Neuron (in vitro differentiated cells): Measurements from ENCODE around the gene RILPL2.
"Not testable (repeated sequence)": the region's sequence is repeated elsewhere in the genome, so short reads cannot be mapped to it uniquely, and the experiment has no call there.

Experiments used
- H2AFZ ChIP-seq: one replicate; pipeline ENCODE4 v1.6.1; 2013; ENCODE audit warnings: low read depth, mild to moderate bottlenecking, inconsistent platforms, low read length, moderate library complexity
- H3K27me3 ChIP-seq: one replicate; pipeline ENCODE4 v1.6.1; 2013; ENCODE audit warnings: low read length; ENCODE audit not compliant: insufficient read depth
- H3K36me3 ChIP-seq: one replicate; pipeline ENCODE4 v1.6.1; 2013; ENCODE audit warnings: low read length; ENCODE audit not compliant: insufficient read depth
- H3K4me1 ChIP-seq: one replicate; pipeline ENCODE4 v1.6.1; 2013; ENCODE audit warnings: low read length; ENCODE audit not compliant: insufficient read depth
- H3K4me3 ChIP-seq: 2 replicates; pipeline ENCODE4 v1.5.1; 2013; ENCODE audit warnings: mild to moderate bottlenecking, low read length, moderate library complexity
- H3K9me3 ChIP-seq: one replicate; pipeline ENCODE4 v1.6.1; 2013; ENCODE audit warnings: low read length

The RILPL2 gene

DNA sequence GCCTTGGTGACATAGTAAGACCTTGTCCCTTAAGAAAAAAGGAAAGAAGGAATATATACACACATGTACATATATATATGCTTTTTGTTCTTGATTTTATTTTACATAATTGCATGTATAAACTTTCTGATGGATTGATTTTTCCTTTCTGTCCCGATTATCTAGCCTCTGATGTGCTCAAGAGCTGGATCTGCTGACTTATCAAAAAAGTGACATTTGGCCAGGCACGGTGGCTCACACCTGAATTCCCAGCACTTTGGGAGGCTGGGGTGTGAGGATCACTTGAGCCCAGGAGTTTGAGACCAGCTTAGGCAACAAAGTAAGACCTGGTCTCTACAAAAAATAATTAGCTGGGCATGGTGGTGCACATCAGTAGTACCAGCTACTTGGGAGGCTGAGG lies 33.5 kb upstream of the RILPL2 start:
- Histone ChIP-seq H3K36me3 (peaks cover 39% of the 10 kb centered on the region), H3K4me3 (no peak overlapping the region), H2AFZ (no peak overlapping the region), H3K4me1 (no peaks in the 10 kb centered on the region), H3K9me3 (no peaks in the 10 kb centered on the region), H3K27me3 (no peaks in the 10 kb centered on the region)

GRCh38 chr12:123468786-123469185 lies 32.3 kb upstream of the RILPL2 start:
- no peak overlapping the region for H3K4me3 ChIP-seq
- H3K27me3 ChIP-seq, result no peaks in the 10 kb centered on the region
- no peaks in the 10 kb centered on the region for H3K9me3 ChIP-seq
- H2AFZ ChIP-seq, result no peak overlapping the region
- H3K4me1 ChIP-seq, result no peaks in the 10 kb centered on the region
- H3K36me3 ChIP-seq, result peaks cover 45% of the 10 kb centered on the region

GRCh38 chr12:123465084-123465483 lies 28.6 kb upstream of the RILPL2 start:
- no peak overlapping the region for H3K4me3 ChIP-seq
- no peaks in the 10 kb centered on the region for H3K4me1 ChIP-seq
- H3K27me3 ChIP-seq, result no peaks in the 10 kb centered on the region
- no peaks in the 10 kb centered on the region for H3K9me3 ChIP-seq
- no peak overlapping the region for H2AFZ ChIP-seq
- H3K36me3 ChIP-seq, result peaks cover 19% of the 10 kb centered on the region

GRCh38 chr12:123463174-123463573 lies 26.7 kb upstream of the RILPL2 start:
- H3K4me3 ChIP-seq, H3K9me3 ChIP-seq, H3K4me1 ChIP-seq, H3K27me3 ChIP-seq, H2AFZ ChIP-seq: not testable (repeated sequence)
- peaks cover 19% of the 10 kb centered on the region for H3K36me3 ChIP-seq

- H3K4me3 ChIP-seq, result peak within 1 kb of the TSS; percentile 90
- H2AFZ ChIP-seq, result peak within 1 kb of the TSS; percentile 61
- H3K9me3 ChIP-seq, result no peaks in the 10 kb centered on the region
- H3K36me3 ChIP-seq, result no peaks in the 10 kb centered on the region
- no peaks in the 10 kb centered on the region for H3K27me3 ChIP-seq
- peaks cover 4% of the 10 kb centered on the region for H3K4me1 ChIP-seq
Observed at GRCh38 chr12:123457980-123458779, 21.7 kb upstream of the RILPL2 start, which contains the start of gene SNRNP35. Gene SNRNP35, plus strand, starts transcription at chr12:123458139. Its CDS starts 7,402 bp downstream, at chr12:123465541.

DNA sequence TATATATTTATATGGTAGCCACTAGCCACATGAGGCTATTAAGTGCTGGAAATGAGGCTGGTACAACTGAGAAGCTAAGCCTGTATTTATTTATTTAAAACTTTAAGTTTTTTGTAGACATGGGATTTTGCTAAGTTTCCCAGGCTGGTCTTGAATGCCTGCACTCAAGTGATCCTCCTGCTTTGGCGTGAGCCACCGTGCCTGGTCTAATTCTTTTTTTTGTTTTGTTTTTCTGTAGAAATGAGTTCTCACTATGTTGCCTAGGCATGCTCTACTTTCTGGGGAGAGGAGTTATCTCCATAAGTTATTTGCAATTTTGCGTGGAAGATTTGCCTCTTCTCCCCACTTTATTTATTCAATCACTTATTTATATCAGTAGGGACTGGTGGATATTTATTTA lies 16.7 kb upstream of the RILPL2 start:
- H2AFZ ChIP-seq, result no peak overlapping the region
- H3K4me3 ChIP-seq, result no peak overlapping the region
- H3K36me3 ChIP-seq, result no peaks in the 10 kb centered on the region
- no peaks in the 10 kb centered on the region for H3K4me1 ChIP-seq
- H3K27me3 ChIP-seq, result no peaks in the 10 kb centered on the region
- H3K9me3 ChIP-seq, result no peaks in the 10 kb centered on the region

GRCh38 chr12:123452276-123452550 lies 15.7 kb upstream of the RILPL2 start:
- H3K4me3 ChIP-seq, H2AFZ ChIP-seq, H3K36me3 ChIP-seq, H3K4me1 ChIP-seq, H3K9me3 ChIP-seq, H3K27me3 ChIP-seq: not testable (repeated sequence)

DNA sequence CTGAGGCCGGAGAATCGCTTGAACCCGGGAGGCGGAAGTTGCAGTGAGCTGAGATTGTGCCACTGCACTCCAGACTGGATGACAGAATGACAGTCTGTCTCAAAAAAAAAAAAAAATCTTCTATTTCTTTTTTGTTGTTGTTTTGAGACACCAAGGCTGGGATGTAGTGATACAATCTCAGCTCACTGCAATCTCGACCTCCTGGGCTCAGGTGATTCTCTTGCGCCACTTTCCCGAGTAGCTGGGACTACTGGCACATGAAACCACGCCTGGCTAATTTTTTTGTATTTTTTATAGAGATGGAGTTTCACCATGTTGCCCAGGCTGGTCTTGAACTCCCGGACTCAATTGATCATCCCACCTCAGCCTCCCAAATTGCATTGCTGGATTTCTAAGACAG lies 14.2 kb upstream of the RILPL2 start:
- Histone ChIP-seq H3K4me1 (peaks cover 3% of the 10 kb centered on the region), H3K36me3 (no peaks in the 10 kb centered on the region), H2AFZ (no peak overlapping the region), H3K9me3 (no peaks in the 10 kb centered on the region), H3K27me3 (no peaks in the 10 kb centered on the region), H3K4me3 (no peak overlapping the region)

GRCh38 chr12:123449856-123450255 lies 13.4 kb upstream of the RILPL2 start:
- peaks cover 3% of the 10 kb centered on the region for H3K4me1 ChIP-seq
- H3K9me3 ChIP-seq, result no peaks in the 10 kb centered on the region
- H3K4me3 ChIP-seq, result no peak overlapping the region
- no peaks in the 10 kb centered on the region for H3K36me3 ChIP-seq
- H3K27me3 ChIP-seq, result no peaks in the 10 kb centered on the region
- no peak overlapping the region for H2AFZ ChIP-seq

DNA sequence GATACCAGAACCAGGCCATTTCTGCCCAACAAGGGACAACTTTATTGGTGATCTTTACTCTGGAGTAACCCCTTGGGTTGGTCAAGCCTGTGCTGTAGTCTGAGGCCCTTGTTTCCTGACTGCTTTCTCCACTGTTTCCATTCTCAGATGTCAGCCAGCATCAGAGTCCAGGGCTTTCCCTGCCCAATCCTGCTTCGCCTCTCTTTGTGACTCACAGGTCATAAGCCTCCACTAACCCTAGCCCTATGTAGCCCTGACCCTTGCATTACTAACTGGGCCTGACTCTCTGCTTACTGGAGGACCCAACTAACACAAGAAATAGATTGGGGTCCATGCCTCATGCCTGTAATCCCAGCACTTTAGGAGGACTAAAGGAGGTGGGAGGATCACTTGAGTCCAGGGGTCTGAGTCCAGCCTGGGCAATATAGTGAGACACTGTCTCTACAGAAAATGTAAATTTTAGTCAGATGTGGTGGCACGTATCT lies 12.8 kb upstream of the RILPL2 start:
- Histone ChIP-seq H3K4me1 (peaks cover 5% of the 10 kb centered on the region), H3K36me3 (no peaks in the 10 kb centered on the region), H2AFZ (no peak overlapping the region), H3K9me3 (no peaks in the 10 kb centered on the region), H3K4me3 (no peak overlapping the region), H3K27me3 (no peaks in the 10 kb centered on the region)

DNA sequence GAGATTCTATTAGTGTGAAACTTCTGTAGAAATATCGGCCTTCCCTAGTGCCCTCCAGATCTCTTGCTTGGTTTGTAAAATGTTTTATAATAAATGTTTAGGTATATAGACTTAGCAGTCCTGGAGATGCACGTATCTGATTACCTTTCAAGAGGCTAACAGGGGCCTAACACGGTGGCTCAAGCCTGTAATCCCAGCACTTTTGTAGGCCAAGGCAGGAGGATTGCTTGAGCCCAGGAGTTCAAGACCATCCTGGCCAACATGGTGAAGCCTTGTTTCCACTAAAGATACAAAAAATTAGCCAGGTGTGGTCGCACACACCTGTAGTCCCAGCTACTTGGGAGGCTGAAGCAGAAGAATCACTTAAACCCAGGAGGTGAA lies 9.8 kb upstream of the RILPL2 start:
- Histone ChIP-seq H3K9me3 (no peaks in the 10 kb centered on the region), H3K4me3 (no peak overlapping the region), H3K27me3 (no peaks in the 10 kb centered on the region), H3K36me3 (no peaks in the 10 kb centered on the region), H3K4me1 (peaks cover 5% of the 10 kb centered on the region), H2AFZ (no peak overlapping the region)

GRCh38 chr12:123445388-123446332 lies 9.2 kb upstream of the RILPL2 start:
- Histone ChIP-seq H3K4me1 (peaks cover 5% of the 10 kb centered on the region), H3K4me3 (no peak overlapping the region), H3K36me3 (no peaks in the 10 kb centered on the region), H3K9me3 (no peaks in the 10 kb centered on the region), H3K27me3 (no peaks in the 10 kb centered on the region), H2AFZ (no peak overlapping the region)
